ENCODE results near the gene FARS2. TPM values are rescaled to one million over a fixed set of nuclear protein-coding genes. Genes with fewer than 3 reads are reported as not detected.

Gene FARS2
- total and polyA plus RNA-seq, 2 donors (not counting 3 experiments of a cell fraction or from before 2014, with no cell fraction given): 20.2 to 20.5 TPM

DNA sequence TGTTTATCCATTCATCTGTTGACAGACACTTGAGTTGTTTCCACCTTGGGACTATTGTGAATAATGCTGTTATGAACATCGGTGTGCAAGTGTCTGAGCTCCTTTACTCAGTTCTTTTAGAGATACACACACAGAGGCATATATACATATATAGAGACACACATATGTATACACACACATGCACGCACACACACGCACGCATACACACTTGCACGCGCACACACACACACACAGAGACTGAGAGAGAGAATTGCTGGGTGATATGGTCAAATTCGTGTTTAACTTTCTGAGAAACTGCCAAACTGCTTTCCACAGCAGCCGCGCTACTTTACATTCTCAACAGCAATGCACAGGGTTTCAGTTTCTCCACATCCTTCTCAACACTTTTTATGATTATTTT is 273.3 kb downstream of the FARS2 start:
- ChIA-PET CTCF (interaction anchor here (1.0 kb wide), 1 partner anchor 13 kb away, joined by 3 read pairs; no protein-coding TSS in a partner anchor), POLR2A (no interaction called here)
- Histone ChIP-seq H3K9me3 (replicated peaks; ENCODE audit: control insufficient read depth, insufficient read depth, low read length) (no peaks in the 10 kb centered on the region), H4K20me1 (replicated peaks; ENCODE audit: control insufficient read depth, extremely low read depth, insufficient read depth, low read length) (no peaks in the 10 kb centered on the region), H3K9ac (replicated peaks; ENCODE audit: extremely low read depth, insufficient read depth, low read length) (no peak overlapping the region), H3K9me1 (replicated peaks; ENCODE audit: control insufficient read depth, extremely low read depth, insufficient read depth, low read length) (no peaks in the 10 kb centered on the region), H3K79me2 (ENCODE audit: control insufficient read depth, insufficient read depth, low read length) (no peaks in the 10 kb centered on the region), H3K27me3 (ENCODE audit: control insufficient read depth in 2 of 2, insufficient read depth in 2 of 2, low read length in 2 of 2) (no peaks in the 10 kb centered on the region), H3K27ac (ENCODE audit: insufficient read depth, low read depth, low read length) (no peak overlapping the region), H3K36me3 (ENCODE audit: control insufficient read depth in 2 of 2, extremely low read depth in 1 of 2, insufficient read depth in 2 of 2, low read length in 2 of 2) (no peaks in the 10 kb centered on the region), H3K4me1 (ENCODE audit: control insufficient read depth, extremely low read depth, insufficient read depth, low read length) (no peaks in the 10 kb centered on the region), H3K4me2 (ENCODE audit: insufficient read depth, low read length) (no peak overlapping the region), H3K4me3 (replicated peaks in 1 of 3; ENCODE audit: insufficient read depth in 1 of 3, low read depth in 1 of 3, low read length in 3 of 3) (no peak overlapping the region), H2AFZ (ENCODE audit: low read depth, low read length) (no peak overlapping the region)
- dilution Hi-C loops (cut with MboI; ENCODE audit: extremely low pct_ligation_motif_present, low sequenced_read_pairs): no loop called here
- intact Hi-C loops (cut with micrococcal nuclease): no loop called here
- no peak for FAIRE-seq
- DNase-seq (ENCODE audit: low read depth, low spot score): no peak
- no TSS peak for BruUV-seq (replicated peaks)
- TF ChIP-seq POLR2AphosphoS5 (IDR thresholded peaks at IDR 0.05; ENCODE audit: insufficient read depth, low read depth, low read length) (no peak), POLR2A (IDR thresholded peaks at IDR 0.05; ENCODE audit: low read depth, low read length) (no peak), JUN (IDR thresholded peaks at IDR 0.05; ENCODE audit: borderline replicate concordance, insufficient read depth, insufficient read length, low read depth) (no peak), GATA2 (IDR thresholded peaks at IDR 0.05; ENCODE audit: insufficient read depth, insufficient read length, low read depth, low read length) (no peak), FOS (IDR thresholded peaks at IDR 0.05; ENCODE audit: borderline replicate concordance, insufficient read depth, low read length) (no peak), MAX (IDR thresholded peaks at IDR 0.05; ENCODE audit: insufficient read depth, insufficient read length) (no peak), CTCF (IDR thresholded peaks at IDR 0.05; ENCODE audit: extremely low read depth in 1 of 2, insufficient read depth in 1 of 2, low read depth in 1 of 2, low read length in 2 of 2) (no peak), MYC (IDR thresholded peaks at IDR 0.05; ENCODE audit: low read depth, low read length) (no peak), EZH2 (IDR thresholded peaks at IDR 0.05; ENCODE audit: borderline replicate concordance, low read depth, low read length, severe bottlenecking) (no peak)
